HEK293 (cell line): ENCODE measurements around the gene CCZ1B.
"Not testable (repeated sequence)": the region's sequence is repeated elsewhere in the genome, so short reads cannot be mapped to it uniquely, and the experiment has no call there.

Experiments used
- CTCF ChIA-PET: fragments of 350-600 bp; formaldehyde crosslinking; extraction: SDS; loops from one replicate; lab custom pipeline; 2021; ENCODE audit warnings: antibody characterized with exemption; lab: Yijun Ruan, JAX
- POLR2A ChIA-PET: fragments of 300-600 bp; formaldehyde crosslinking; extraction: SDS; loops from one replicate; lab custom pipeline; 2020; ENCODE audit warnings: antibody characterized with exemption, inconsistent platforms; lab: Yijun Ruan, JAX
- H3K27ac ChIP-seq: fragments of 200-500 bp; sonication (Bioruptor generic); 2 replicates; pipeline ENCODE4 v1.5.1; 2014; ENCODE audit warnings: low read depth, low read length, control low read depth, inconsistent platforms; ENCODE audit errors: extremely low read depth
- H3K36me3 ChIP-seq, 2 experiments: fragments of 200-500 bp in 1 of 2; sonication (Bioruptor generic) in 1 of 2; 1 replicate in 1 of 2; 2 replicates in 1 of 2; pipeline ENCODE4 v1.5.1; 2014 to 2017; ENCODE audit warnings: inconsistent platforms in 2 of 2, low read length in 2 of 2; ENCODE audit not compliant: control insufficient read depth in 2 of 2, insufficient read depth in 1 of 2
- H3K4me1 ChIP-seq: fragments of 200-500 bp; sonication (Bioruptor generic); 2 replicates; pipeline ENCODE4 v1.5.1; 2014; ENCODE audit warnings: mild to moderate bottlenecking, low read length, inconsistent platforms; ENCODE audit not compliant: control insufficient read depth, insufficient read depth
- H3K4me3 ChIP-seq: 2 replicates; pipeline ENCODE4 v1.5.1; 2011; ENCODE audit warnings: low read depth, mild to moderate bottlenecking, control low read depth, low read length, moderate library complexity
- H3K9me3 ChIP-seq: fragments of 200-500 bp; sonication (Bioruptor generic); 2 replicates; pipeline ENCODE4 v1.5.1; 2014; ENCODE audit warnings: low read depth, low read length, inconsistent platforms; ENCODE audit not compliant: control insufficient read depth, insufficient read depth

The CCZ1B gene

GRCh38 chr7:6813011-6813410, 13.1 kb downstream of the CCZ1B start:
- POLR2A ChIA-PET, H3K27ac ChIP-seq, H3K4me3 ChIP-seq, H3K4me1 ChIP-seq, H3K9me3 ChIP-seq, CTCF ChIA-PET: not testable (repeated sequence)
- peaks cover 0 to 16% of the 10 kb centered on the region in 2 experiments; a peak in 1 of 3 replicates for H3K36me3 ChIP-seq

DNA sequence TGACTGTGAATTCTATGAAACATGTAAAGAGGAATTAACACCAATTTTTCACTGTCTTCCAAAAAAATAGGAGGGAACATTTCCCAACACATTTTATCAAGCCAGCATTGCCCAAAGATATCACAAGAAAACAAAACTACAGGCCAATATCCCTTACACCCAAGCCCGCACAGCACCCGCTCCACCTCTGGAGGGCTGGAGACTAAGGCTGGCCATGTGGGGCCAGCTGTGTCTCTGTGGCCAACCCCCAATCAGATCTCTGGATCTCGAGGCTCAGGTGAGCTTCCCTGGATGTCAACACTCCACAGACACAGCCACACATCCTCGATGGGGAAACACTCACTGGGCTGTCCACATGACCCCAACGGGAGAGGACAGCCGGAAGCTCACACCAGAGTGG, 18.1 kb downstream of the CCZ1B start:
- H3K27ac ChIP-seq, H3K36me3 ChIP-seq, POLR2A ChIA-PET, H3K4me3 ChIP-seq, H3K4me1 ChIP-seq, CTCF ChIA-PET, H3K9me3 ChIP-seq: not testable (repeated sequence)

DNA sequence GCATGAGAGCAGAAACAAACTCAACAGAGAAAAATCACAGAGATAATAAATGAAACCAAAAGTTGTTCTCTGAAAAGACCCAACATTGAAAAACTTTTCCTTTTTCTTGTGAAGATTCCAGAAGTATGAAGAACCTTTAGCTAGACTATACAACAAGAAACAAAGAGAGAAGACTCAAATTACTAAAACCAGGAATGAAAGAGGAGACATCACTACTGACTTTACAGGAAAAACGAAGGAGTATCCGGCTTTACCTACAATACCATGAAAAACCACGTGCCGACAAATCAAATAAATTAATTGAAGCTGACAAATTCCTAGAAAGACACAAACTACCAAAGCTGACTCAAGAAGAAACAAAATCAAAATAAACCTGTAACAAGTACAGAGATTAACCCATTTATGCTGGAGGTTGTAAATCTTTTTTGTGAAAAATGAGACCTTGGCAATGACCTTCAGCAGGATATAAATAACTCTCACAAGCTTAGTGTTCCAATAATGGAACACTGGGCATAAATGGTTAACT, 18.6 kb downstream of the CCZ1B start:
- CTCF ChIA-PET, H3K4me3 ChIP-seq, POLR2A ChIA-PET, H3K27ac ChIP-seq, H3K36me3 ChIP-seq, H3K4me1 ChIP-seq, H3K9me3 ChIP-seq: not testable (repeated sequence)

GRCh38 chr7:6800331-6800730, 25.7 kb downstream of the CCZ1B start:
- H3K9me3 ChIP-seq, H3K36me3 ChIP-seq, H3K27ac ChIP-seq, POLR2A ChIA-PET, H3K4me3 ChIP-seq, H3K4me1 ChIP-seq, CTCF ChIA-PET: not testable (repeated sequence)

GRCh38 chr7:6799887-6800286, 26.2 kb downstream of the CCZ1B start:
- H3K27ac ChIP-seq, H3K9me3 ChIP-seq, H3K36me3 ChIP-seq, H3K4me3 ChIP-seq, POLR2A ChIA-PET, H3K4me1 ChIP-seq, CTCF ChIA-PET: not testable (repeated sequence)

DNA sequence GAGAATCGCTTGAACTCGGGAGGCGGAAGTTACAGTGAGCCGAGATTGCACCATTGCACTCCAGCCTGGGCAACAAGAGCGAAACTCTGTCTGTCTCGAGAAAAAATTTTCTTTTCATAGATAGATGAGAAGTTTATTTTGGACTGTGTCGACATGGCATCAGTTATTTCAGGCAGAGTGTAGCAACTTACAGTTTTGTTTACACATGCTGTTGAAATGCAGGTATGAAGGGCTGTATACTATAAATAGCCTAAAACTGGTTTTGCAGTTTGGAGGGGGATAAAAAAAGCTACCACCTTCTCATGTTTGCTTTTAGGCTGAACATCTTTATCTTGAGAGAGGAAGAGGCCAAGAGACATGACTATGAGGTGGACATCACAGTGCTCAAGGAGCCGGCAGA, 28.0 kb downstream of the CCZ1B start:
- H3K9me3 ChIP-seq, H3K36me3 ChIP-seq, H3K27ac ChIP-seq, H3K4me1 ChIP-seq, CTCF ChIA-PET, H3K4me3 ChIP-seq, POLR2A ChIA-PET: not testable (repeated sequence)

GRCh38 chr7:6797218-6797617, 28.9 kb downstream of the CCZ1B start:
- POLR2A ChIA-PET, H3K4me3 ChIP-seq, H3K36me3 ChIP-seq, H3K27ac ChIP-seq, H3K9me3 ChIP-seq, CTCF ChIA-PET, H3K4me1 ChIP-seq: not testable (repeated sequence)

DNA sequence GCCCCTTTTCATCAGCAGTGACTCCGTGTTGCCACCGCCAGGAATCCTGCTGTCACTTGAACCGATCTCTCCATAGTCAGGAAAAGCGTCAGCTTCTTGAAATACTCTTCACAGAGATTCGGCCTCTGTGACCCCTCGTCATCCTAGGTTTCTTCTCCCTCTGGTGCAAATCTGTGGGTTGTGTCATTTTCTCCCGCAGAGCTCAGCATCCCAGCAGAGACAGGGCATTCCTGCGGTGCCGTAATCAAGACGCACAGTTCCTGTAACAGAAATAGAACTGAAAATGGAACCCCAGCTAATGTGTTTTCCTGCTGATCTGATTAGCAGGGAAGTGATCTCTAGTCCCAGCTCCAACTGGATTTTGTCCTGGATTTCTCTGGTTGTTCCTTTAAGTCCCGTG, 31.8 kb downstream of the CCZ1B start:
- POLR2A ChIA-PET, H3K36me3 ChIP-seq, H3K9me3 ChIP-seq, H3K27ac ChIP-seq, H3K4me1 ChIP-seq, H3K4me3 ChIP-seq, CTCF ChIA-PET: not testable (repeated sequence)

- H3K9me3 ChIP-seq, H3K4me1 ChIP-seq, H3K27ac ChIP-seq, H3K36me3 ChIP-seq, H3K4me3 ChIP-seq, POLR2A ChIA-PET, CTCF ChIA-PET: not testable (repeated sequence)
These were observed 33.8 kb downstream of the CCZ1B start for GRCh38 chr7:6792113-6792872.

- POLR2A ChIA-PET, H3K27ac ChIP-seq, H3K36me3 ChIP-seq, H3K4me3 ChIP-seq, H3K4me1 ChIP-seq, CTCF ChIA-PET, H3K9me3 ChIP-seq: not testable (repeated sequence)
These were observed 36.7 kb downstream of the CCZ1B start for GRCh38 chr7:6789353-6789752.

DNA sequence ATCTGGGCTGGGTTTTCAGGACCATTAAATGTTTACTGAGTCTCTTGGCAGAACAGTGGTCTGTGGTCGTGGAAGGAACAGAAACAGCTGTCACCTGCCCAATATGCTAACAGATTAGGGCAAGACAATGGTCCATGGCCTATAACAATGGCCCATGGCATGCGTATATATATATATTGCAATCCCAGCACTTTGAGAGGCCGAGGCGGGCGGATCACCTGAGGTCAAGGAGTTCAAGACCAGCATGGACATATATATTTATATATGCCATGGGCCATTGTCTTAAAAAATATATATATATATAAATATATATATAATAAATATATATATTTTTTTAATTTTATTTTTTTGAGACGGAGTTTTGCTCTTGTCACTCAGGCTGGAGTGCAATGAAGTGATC, 44.5 kb downstream of the CCZ1B start:
- H3K4me3 ChIP-seq, H3K9me3 ChIP-seq, CTCF ChIA-PET, H3K4me1 ChIP-seq, H3K27ac ChIP-seq, POLR2A ChIA-PET, H3K36me3 ChIP-seq: not testable (repeated sequence)
